Large intestine (tissue), 3 donors: ENCODE results near the gene ASXL3. TPM values are rescaled to one million over a fixed set of nuclear protein-coding genes. Genes with fewer than 3 reads are reported as not detected.

Source experiments
- DNase-seq, 2 donors: peaks; one replicate each; pipeline versions ENCODE4 v3.0.0 to v3.0.0-alpha.2; 2013
- H3K27ac ChIP-seq: one replicate; pipeline ENCODE4 v1.5.1; 2013; ENCODE audit warnings: low read length
- H3K27me3 ChIP-seq: 2 replicates; pipeline ENCODE4 v1.6.1; 2013; ENCODE audit warnings: low read length; ENCODE audit not compliant: control insufficient read depth, insufficient read depth
- H3K36me3 ChIP-seq: 2 replicates; pipeline ENCODE4 v1.6.1; 2013; ENCODE audit warnings: low read length; ENCODE audit not compliant: control insufficient read depth, insufficient read depth
- H3K4me1 ChIP-seq: one replicate; pipeline ENCODE4 v1.6.1; 2013; ENCODE audit warnings: low read length; ENCODE audit not compliant: control insufficient read depth, insufficient read depth
- H3K4me3 ChIP-seq: one replicate; pipeline ENCODE4 v1.5.1; 2013; ENCODE audit warnings: low read length
- H3K9me3 ChIP-seq: one replicate; pipeline ENCODE4 v1.6.1; 2013; ENCODE audit warnings: mild to moderate bottlenecking, low read depth, low read length, moderate library complexity; ENCODE audit not compliant: control insufficient read depth
- WGBS: methylation state at CpG from one replicate; pipeline ENCODE4 v1.1.5; 2013; ENCODE audit warnings: low lambda C conversion rate; ENCODE audit not compliant: insufficient coverage; 5-methylcytosine and 5-hydroxymethylcytosine counted together
- polyA plus RNA-seq: library from polyadenylated mRNA; unstranded; fragments of 120-200 nt; gene quantifications from one replicate; pipeline ENCODE4 v1.2.1, GENCODE V29; 2013

Gene ASXL3
- polyA plus RNA-seq, 1 donor: 2.7 TPM

DNA sequence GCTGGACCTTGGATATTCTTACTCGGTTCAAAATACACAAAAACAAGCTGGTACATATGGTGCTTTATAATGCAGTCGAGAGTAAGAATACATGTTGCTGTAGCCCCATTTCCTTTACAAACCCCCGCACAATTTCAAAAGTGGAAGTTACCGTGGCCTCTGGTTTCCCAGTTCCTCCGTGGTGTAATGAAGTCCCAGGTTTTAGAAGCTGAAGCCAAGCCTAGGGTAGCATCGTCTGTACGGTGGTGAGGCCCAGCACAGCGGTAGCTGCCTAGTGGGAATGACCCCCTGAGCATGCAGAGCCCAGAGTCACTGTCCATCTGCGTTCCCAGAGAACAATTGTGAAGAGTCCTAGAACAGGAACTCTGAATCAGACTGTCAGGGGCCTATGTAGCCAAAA lies 171.8 kb downstream of the ASXL3 start:
- H3K9me3 ChIP-seq: no peaks in the 10 kb centered on the region
- no peak for DNase-seq
- no peak overlapping the region for H3K27ac ChIP-seq
- H3K36me3 ChIP-seq: peaks cover 4% of the 10 kb centered on the region
- H3K4me1 ChIP-seq: no peaks in the 10 kb centered on the region
- H3K4me3 ChIP-seq: no peak overlapping the region
- WGBS: no CpG with 5 or more reads among the region's 9 CpGs
- H3K27me3 ChIP-seq: no peaks in the 10 kb centered on the region

DNA sequence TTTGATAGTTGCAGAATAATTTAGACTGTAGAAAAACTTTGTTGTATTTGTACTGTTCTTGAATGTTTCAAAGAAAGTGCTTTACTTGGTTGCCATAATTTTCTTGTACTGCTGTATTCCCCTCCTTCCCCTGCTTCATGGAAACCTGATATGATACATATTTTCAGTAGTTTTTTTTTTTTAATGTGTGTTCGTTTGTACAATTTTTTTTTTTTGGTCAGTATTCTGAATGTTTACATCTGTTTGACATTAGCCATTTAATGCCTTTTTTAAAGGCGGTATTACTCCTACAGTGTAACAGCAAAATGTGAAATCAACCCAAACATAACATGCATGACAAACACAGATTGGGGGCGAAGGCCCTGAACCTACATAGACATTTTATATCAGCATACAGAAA lies 172.3 kb downstream of the ASXL3 start:
- WGBS: no CpG with 5 or more reads among the region's 3 CpGs
- no peak for DNase-seq
- no peak overlapping the region for H3K27ac ChIP-seq
- H3K4me3 ChIP-seq: no peak overlapping the region
- no peaks in the 10 kb centered on the region for H3K9me3 ChIP-seq
- no peaks in the 10 kb centered on the region for H3K27me3 ChIP-seq
- no peaks in the 10 kb centered on the region for H3K4me1 ChIP-seq
- H3K36me3 ChIP-seq: no peaks in the 10 kb centered on the region

DNA sequence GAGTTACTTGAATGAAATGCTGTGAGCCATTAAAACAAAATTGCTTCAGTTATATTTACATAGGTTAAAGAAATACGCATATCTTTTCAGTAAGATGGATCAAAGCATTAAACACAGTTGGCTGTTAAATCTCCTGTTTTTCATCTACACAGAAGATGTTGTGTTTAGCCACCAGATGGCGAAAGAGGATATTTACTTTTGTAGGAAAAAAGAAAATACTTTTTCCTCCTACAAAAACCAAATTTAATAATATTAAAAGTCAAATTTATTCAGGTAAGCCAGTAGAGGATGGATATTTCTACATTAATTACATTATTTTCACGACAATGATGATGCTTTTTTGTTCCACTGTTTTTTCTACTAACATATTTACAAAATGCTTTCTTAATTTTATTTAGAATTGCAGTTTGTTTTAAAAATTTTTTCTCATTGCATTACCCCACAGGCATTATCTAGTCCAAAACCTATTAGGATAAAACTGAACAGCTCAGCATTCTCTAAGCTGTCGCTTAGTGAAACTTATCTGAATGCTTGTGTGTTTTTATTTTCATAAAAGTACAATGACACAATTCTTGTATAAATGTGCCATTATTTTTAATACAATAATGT lies 173.7 kb downstream of the ASXL3 start:
- H3K4me3 ChIP-seq: no peak overlapping the region
- DNase-seq: no peak
- H3K36me3 ChIP-seq: no peaks in the 10 kb centered on the region
- no peaks in the 10 kb centered on the region for H3K9me3 ChIP-seq
- H3K27me3 ChIP-seq: no peaks in the 10 kb centered on the region
- no peaks in the 10 kb centered on the region for H3K4me1 ChIP-seq
- no peak overlapping the region for H3K27ac ChIP-seq
- no CpG with 5 or more reads among the region's 4 CpGs for WGBS

DNA sequence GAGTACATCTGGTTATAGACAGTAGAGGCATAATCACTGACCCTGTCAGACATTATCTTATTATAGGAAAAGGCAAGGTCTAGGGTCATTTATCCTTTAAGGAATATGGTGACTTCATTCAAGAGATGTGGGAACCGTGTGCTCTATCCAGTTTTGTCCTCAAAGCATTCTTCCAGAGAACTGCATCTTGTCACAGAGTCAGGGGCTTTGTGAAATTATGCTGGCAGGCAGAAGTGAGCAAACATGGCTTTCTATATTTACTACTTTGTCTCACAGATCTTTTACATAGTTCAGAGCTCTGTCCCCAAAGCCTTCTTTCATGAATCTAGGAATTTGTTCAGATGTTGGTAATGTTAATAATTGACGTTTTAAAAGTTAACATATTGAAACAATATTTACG lies 177.4 kb downstream of the ASXL3 start:
- no peak overlapping the region for H3K4me3 ChIP-seq
- no peaks in the 10 kb centered on the region for H3K9me3 ChIP-seq
- no peaks in the 10 kb centered on the region for H3K27me3 ChIP-seq
- no peak overlapping the region for H3K27ac ChIP-seq
- 78% methylated on average over 2 of the region's 3 CpGs for WGBS
- DNase-seq: no peak
- H3K4me1 ChIP-seq: no peaks in the 10 kb centered on the region
- no peaks in the 10 kb centered on the region for H3K36me3 ChIP-seq

DNA sequence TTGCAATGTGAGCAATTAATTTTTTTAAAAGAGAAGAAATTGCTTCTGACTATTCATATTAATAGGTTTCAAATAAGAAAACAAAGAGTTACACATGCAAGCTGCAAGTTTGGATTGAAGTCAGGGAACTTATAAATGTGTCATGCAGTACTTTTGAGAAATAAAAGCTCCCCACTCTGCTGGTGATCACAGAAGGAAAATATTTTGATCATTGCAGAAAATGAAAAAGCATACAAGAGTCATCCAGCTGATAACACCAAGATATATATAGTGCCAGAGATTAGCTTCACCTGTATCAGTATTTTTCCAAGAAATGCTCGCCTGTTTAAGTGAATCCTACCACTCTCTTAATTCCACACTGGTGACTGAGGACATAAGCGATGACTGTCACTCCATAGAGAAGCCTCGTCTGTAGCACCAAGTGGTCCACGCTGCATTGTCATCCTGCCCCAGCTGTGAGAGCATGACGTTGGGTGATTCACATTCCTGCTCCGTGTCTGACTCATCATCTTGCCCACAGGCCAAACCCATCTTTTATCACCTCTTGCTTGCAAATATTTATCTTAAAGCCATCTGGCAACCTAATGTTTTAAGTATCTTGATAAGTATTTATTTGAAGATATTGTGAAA lies 178.0 kb downstream of the ASXL3 start:
- no peak overlapping the region for H3K27ac ChIP-seq
- DNase-seq: peak in 1 of 2 donors; percentile 30
- no peaks in the 10 kb centered on the region for H3K4me1 ChIP-seq
- H3K27me3 ChIP-seq: no peaks in the 10 kb centered on the region
- H3K4me3 ChIP-seq: no peak overlapping the region
- WGBS: no CpG with 5 or more reads among the region's 6 CpGs
- H3K36me3 ChIP-seq: no peaks in the 10 kb centered on the region
- no peaks in the 10 kb centered on the region for H3K9me3 ChIP-seq

DNA sequence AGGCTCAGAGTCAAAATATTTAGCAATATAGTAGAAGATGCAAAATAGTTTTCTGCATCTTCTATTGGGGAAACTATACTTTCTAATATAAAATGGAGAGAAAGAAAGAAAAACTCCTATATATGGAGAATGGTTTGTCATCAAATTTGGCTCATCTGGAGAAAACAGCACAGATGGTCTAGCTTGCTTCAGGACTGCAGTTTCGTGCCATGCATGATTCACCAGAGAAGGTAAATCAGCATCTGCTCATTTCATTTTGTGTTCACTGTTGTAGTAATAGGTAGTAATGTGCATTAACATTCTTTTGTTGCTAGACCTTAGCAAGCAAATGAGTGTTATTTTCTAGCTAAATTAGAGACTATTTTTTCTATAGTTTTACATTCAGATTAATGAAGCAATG lies 179.0 kb downstream of the ASXL3 start:
- no peaks in the 10 kb centered on the region for H3K36me3 ChIP-seq
- no peaks in the 10 kb centered on the region for H3K4me1 ChIP-seq
- H3K27ac ChIP-seq: no peak overlapping the region
- no peak for DNase-seq
- no peak overlapping the region for H3K4me3 ChIP-seq
- H3K9me3 ChIP-seq: no peaks in the 10 kb centered on the region
- 100% methylated on average over 1 of the region's 1 CpG for WGBS
- H3K27me3 ChIP-seq: no peaks in the 10 kb centered on the region

DNA sequence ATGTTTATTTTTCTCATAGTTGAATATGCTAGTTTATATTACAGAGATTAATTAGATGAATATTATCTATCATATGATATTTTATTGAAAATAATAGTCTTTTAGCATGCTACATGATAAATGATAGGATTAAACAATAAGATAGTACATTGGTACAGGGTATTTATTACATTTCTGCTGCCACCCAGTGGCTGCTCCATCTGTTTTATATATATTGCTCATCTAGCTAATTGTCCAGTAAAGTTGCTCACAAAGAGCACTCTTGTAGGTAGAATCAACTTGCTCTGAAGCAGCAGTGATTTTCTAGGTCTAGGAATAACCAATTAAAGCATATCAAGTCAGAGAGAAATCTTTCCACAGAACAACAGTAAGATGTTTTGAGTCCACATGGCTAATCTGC lies 183.3 kb downstream of the ASXL3 start:
- Histone ChIP-seq H3K9me3 (no peaks in the 10 kb centered on the region), H3K36me3 (no peaks in the 10 kb centered on the region), H3K4me1 (no peaks in the 10 kb centered on the region), H3K4me3 (no peak overlapping the region), H3K27ac (no peak overlapping the region), H3K27me3 (no peaks in the 10 kb centered on the region)
- peak in 1 of 2 donors; percentile 8 for DNase-seq

DNA sequence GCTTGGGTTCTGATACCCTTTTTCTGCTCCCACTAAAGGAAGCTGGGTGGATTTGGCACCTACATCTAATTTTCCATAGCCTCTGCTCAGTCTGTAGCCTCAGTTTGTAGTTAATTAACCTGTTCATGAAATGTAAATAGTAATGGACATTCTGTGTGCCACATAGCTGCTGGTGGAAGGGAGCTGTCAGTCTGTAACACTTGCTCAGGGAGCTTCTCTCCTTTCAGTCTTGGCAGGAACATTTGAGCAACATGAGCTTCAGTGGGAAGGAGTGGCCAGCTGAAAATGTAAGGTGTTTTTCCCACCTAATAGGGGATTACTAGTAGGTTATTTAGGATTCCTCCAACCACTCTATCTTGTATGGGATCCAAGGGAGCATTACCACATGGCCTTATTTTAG lies 203.4 kb downstream of the ASXL3 start:
- Histone ChIP-seq H3K27ac (no peak overlapping the region), H3K36me3 (no peaks in the 10 kb centered on the region)

More for the DNA sequence above, 203.4 kb downstream of the ASXL3 start:
- DNase-seq: no peak
- Histone ChIP-seq H3K27me3 (no peaks in the 10 kb centered on the region), H3K4me3 (no peak overlapping the region), H3K9me3 (no peaks in the 10 kb centered on the region), H3K4me1 (no peaks in the 10 kb centered on the region)

Other genes with a start within 250 kb of the ASXL3 start
- 0.36 TPM for gene CCDC178, start 137.5 kb upstream of the ASXL3 start, polyA plus RNA-seq